ENCODE results near the gene CUX1. TPM values are rescaled to one million over a fixed set of nuclear protein-coding genes. Genes with fewer than 3 reads are reported as not detected.

The CUX1 gene
- total RNA-seq, 1 experiment from 2014 or later = 116 TPM

- intact Hi-C loops (cut with micrococcal nuclease; ENCODE audit: unreplicated experiment) = no loop called here
- no peak overlapping the region for H3K27ac Mint-ChIP-seq (ENCODE audit: unreplicated experiment)
- CTCF ChIA-PET = no interaction called here
These were observed 417.6 kb downstream of the CUX1 start for GRCh38 chr7:102234801-102235550.

GRCh38 chr7:102236102-102236501, 418.7 kb downstream of the CUX1 start:
- no TSS peak for BruUV-seq (replicated peaks)
- no peak overlapping the region for H3K27ac Mint-ChIP-seq (ENCODE audit: unreplicated experiment)
- intact Hi-C loops (cut with micrococcal nuclease; ENCODE audit: unreplicated experiment) = loop anchor here (1.0 to 2.0 kb wide), 4 partner anchors 411 to 693 kb away; no protein-coding TSS in a partner anchor
- no peaks in the 10 kb centered on the region for H3K27me3 Mint-ChIP-seq (ENCODE audit: insufficient read depth, unreplicated experiment)
- Histone ChIP-seq H3K4me1 (no peaks in the 10 kb centered on the region; the same call in 1 of the 2 replicates), H3K27me3 (replicated peaks; ENCODE audit: control insufficient read depth, insufficient read depth, low read length) (no peaks in the 10 kb centered on the region), H3K36me3 (ENCODE audit: control insufficient read depth, insufficient read depth, low read length) (peaks cover 4% of the 10 kb centered on the region; the same call in 1 of the 2 replicates), H3K4me3 (ENCODE audit: low read depth, low read length) (no peak overlapping the region), H3K9me3 (no peaks in the 10 kb centered on the region)
- no peak for DNase-seq
- no peaks in the 10 kb centered on the region for H3K4me1 Mint-ChIP-seq (ENCODE audit: low read depth, unreplicated experiment)
- CTCF ChIA-PET = interaction anchor here (0.6 kb wide), 1 partner anchor 253 kb away, joined by 3 read pairs; no protein-coding TSS in a partner anchor
- POLR2A ChIA-PET = no interaction called here
- no peaks in the 10 kb centered on the region for H3K9me3 Mint-ChIP-seq (ENCODE audit: unreplicated experiment)
- TF ChIP-seq CTCF (IDR thresholded peaks at IDR 0.05; ENCODE audit: insufficient read depth in 1 of 2, low read depth in 1 of 2, low read length in 1 of 2, severe bottlenecking in 1 of 2, unreplicated experiment in 1 of 2) = no peak
- peaks cover 82% of the 10 kb centered on the region for H3K36me3 Mint-ChIP-seq (ENCODE audit: insufficient read depth, unreplicated experiment)
- H3K4me3 Mint-ChIP-seq (ENCODE audit: unreplicated experiment) = no peak overlapping the region

More at GRCh38 chr7:102234801-102235550, 417.6 kb downstream of the CUX1 start:
- Histone ChIP-seq H3K9me3 (no peaks in the 10 kb centered on the region), H3K4me1 (no peaks in the 10 kb centered on the region; the same call in 1 of the 2 replicates), H3K27me3 (replicated peaks; ENCODE audit: control insufficient read depth, insufficient read depth, low read length) (no peaks in the 10 kb centered on the region), H3K36me3 (ENCODE audit: control insufficient read depth, insufficient read depth, low read length) (peaks cover 4% of the 10 kb centered on the region; the same call in 1 of the 2 replicates), H3K4me3 (ENCODE audit: low read depth, low read length) (no peak overlapping the region)
- BruUV-seq (replicated peaks) = no TSS peak
- Mint-ChIP-seq H3K27me3 (ENCODE audit: insufficient read depth, unreplicated experiment) (no peaks in the 10 kb centered on the region), H3K4me3 (ENCODE audit: unreplicated experiment) (no peak overlapping the region), H3K9me3 (ENCODE audit: unreplicated experiment) (no peaks in the 10 kb centered on the region), H3K36me3 (ENCODE audit: insufficient read depth, unreplicated experiment) (peaks cover 74% of the 10 kb centered on the region), H3K4me1 (ENCODE audit: low read depth, unreplicated experiment) (no peaks in the 10 kb centered on the region)
- POLR2A ChIA-PET = no interaction called here
- DNase-seq = no peak
- TF ChIP-seq CTCF (IDR thresholded peaks at IDR 0.05; ENCODE audit: insufficient read depth in 1 of 2, low read depth in 1 of 2, low read length in 1 of 2, severe bottlenecking in 1 of 2, unreplicated experiment in 1 of 2) = no peak

- Mint-ChIP-seq H3K27me3 (ENCODE audit: insufficient read depth, unreplicated experiment) (no peaks in the 10 kb centered on the region), H3K27ac (ENCODE audit: unreplicated experiment) (no peak overlapping the region), H3K4me1 (ENCODE audit: low read depth, unreplicated experiment) (no peaks in the 10 kb centered on the region), H3K36me3 (ENCODE audit: insufficient read depth, unreplicated experiment) (peaks cover 82% of the 10 kb centered on the region), H3K9me3 (ENCODE audit: unreplicated experiment) (no peaks in the 10 kb centered on the region), H3K4me3 (ENCODE audit: unreplicated experiment) (no peak overlapping the region)
- intact Hi-C loops (cut with micrococcal nuclease; ENCODE audit: unreplicated experiment) = loop anchor here (1.0 to 2.0 kb wide), 4 partner anchors 412 to 694 kb away; no protein-coding TSS in a partner anchor
- TF ChIP-seq CTCF (IDR thresholded peaks at IDR 0.05; ENCODE audit: insufficient read depth in 1 of 2, low read depth in 1 of 2, low read length in 1 of 2, severe bottlenecking in 1 of 2, unreplicated experiment in 1 of 2) = peak; percentile 82 to 88
- BruUV-seq (replicated peaks) = no TSS peak
- Histone ChIP-seq H3K4me1 (no peaks in the 10 kb centered on the region; the same call in 1 of the 2 replicates), H3K9me3 (no peaks in the 10 kb centered on the region), H3K36me3 (ENCODE audit: control insufficient read depth, insufficient read depth, low read length) (peaks cover 4% of the 10 kb centered on the region; the same call in 1 of the 2 replicates), H3K27me3 (replicated peaks; ENCODE audit: control insufficient read depth, insufficient read depth, low read length) (no peaks in the 10 kb centered on the region), H3K4me3 (ENCODE audit: low read depth, low read length) (no peak overlapping the region)
- CTCF ChIA-PET = interaction anchor here (1.1 kb wide), 1 partner anchor 422 kb away, joined by 4 read pairs; no protein-coding TSS in a partner anchor
- DNase-seq = peak; percentile 74 to 81
- POLR2A ChIA-PET = no interaction called here
These were observed 419.3 kb downstream of the CUX1 start for GRCh38 chr7:102236592-102237287.

Measured in Caco-2 (cell line).